NCI-H1436 treated with DMSO at 0.1 percent for 48 hours (cell line): Measurements from ENCODE around the gene RFX7.

Source experiments
- DNase-seq: peaks from one replicate; lab custom pipeline; 2025; lab: John Stamatoyannopoulos, UW

The RFX7 gene

DNA sequence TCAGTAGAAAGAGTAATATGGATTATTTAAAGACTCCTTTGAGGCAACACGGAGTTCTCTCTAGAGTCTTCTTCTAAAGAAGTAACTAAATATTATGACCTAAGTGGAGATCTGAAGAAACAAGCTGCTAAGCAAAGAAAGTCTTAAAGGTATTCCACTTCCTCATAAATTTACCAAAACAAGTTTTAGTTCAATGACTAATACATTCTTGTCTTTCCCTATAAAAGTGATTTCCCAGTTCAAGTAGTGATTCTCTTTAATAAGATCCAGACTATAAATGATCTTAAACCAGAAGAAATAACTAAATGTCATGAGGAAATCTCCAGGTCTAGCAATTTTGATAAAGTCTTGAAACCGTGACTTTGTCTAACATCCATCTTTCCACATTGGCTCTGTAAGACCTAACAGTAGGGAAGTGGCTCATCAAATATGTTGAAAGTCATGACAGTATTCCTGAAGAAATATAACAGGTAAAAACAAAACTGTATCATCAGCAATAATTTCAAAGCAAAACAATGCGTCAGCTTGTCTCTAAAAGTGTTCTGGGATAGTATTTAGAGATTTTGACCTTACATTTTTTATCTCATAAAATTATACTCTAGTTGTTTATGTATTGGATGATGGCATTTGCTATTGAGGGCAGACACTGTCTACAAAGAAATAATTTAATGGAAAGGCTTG, 198.5 kb downstream of the RFX7 start:
- DNase-seq = no peak

GRCh38 chr15:56042982-56043980, 200.4 kb downstream of the RFX7 start:
- DNase-seq = no peak

DNA sequence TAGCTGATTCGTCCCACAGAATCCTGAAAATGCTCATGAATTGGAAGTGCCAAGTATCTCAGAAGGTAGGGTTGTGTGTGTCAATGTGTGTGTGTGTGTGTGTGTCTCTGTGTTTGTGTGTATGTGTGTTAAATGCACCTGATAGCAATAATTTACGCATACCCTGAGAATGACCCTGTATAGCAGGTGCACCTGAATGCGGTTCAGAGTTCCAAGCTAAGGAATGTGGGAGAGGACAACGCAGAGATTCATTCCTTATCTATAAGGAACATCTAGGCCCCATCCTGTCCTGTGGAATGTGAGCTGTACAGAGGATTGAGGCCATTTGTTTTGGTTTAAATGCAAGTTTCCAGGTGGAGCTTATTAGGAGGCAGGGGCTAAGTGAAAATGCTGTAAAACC, 201.2 kb downstream of the RFX7 start:
- no peak for DNase-seq

DNA sequence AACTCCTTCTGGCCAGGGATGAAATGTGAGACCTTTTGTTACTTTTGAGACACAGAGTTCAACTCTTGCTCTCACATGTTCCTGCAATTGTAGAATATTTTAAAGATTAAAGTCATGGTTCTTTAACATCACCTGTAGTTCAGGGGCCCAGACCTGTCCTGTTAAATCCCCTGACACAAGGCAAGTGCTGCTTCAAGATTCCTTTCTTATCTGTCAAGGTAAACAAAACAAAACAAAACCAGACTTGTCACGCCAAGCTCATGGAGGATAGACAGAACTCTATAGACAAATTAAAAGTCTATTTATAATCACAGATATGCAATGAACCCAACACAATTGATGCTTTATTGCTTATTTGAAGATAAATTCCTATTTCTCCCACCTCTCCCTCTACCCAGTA, 201.6 kb downstream of the RFX7 start:
- no peak for DNase-seq

- peak; percentile 57 for DNase-seq
Observed at GRCh38 chr15:56040081-56041035, 203.3 kb downstream of the RFX7 start.

- no peak for DNase-seq
Observed at GRCh38 chr15:56038707-56039106, 205.0 kb downstream of the RFX7 start.

GRCh38 chr15:56038015-56038414, 205.7 kb downstream of the RFX7 start:
- no peak for DNase-seq
